ENCODE data around the gene SPON2.

SPON2 gene

GRCh38 chr4:1204828-1205585 is 32.6 kb upstream of the SPON2 start:
- Mint-ChIP-seq H3K27ac (no peak overlapping the region), H3K4me3 (no peak overlapping the region), H3K36me3 (no peaks in the 10 kb centered on the region), H3K4me1 (peaks cover 31% of the 10 kb centered on the region), H3K27me3 (peaks cover 2% of the 10 kb centered on the region), H3K9me3 (no peaks in the 10 kb centered on the region)
- ATAC-seq (ENCODE audit: low read depth), result no peak
- no peak for DNase-seq (ENCODE audit: low spot score in 2 of 2)

- H3K4me3 Mint-ChIP-seq, result no peak overlapping the region
These were observed 32.0 kb upstream of the SPON2 start for GRCh38 chr4:1204286-1204827.

GRCh38 chr4:1203026-1203616 is 30.7 kb upstream of the SPON2 start:
- H3K4me1 Mint-ChIP-seq, result peaks cover 26% of the 10 kb centered on the region
- DNase-seq (ENCODE audit: low spot score in 2 of 2), result no peak
- no peak overlapping the region for H3K4me3 Mint-ChIP-seq

More at GRCh38 chr4:1204286-1204827, 32.0 kb upstream of the SPON2 start:
- Mint-ChIP-seq H3K4me1 (peaks cover 31% of the 10 kb centered on the region), H3K36me3 (no peaks in the 10 kb centered on the region), H3K27me3 (peaks cover 2% of the 10 kb centered on the region), H3K27ac (no peak overlapping the region), H3K9me3 (no peaks in the 10 kb centered on the region)
- DNase-seq (ENCODE audit: low spot score in 2 of 2) (no peak), ATAC-seq (ENCODE audit: low read depth) (no peak)

GRCh38 chr4:1202526-1203011 is 30.2 kb upstream of the SPON2 start:
- Mint-ChIP-seq H3K36me3 (no peaks in the 10 kb centered on the region), H3K9me3 (no peaks in the 10 kb centered on the region), H3K4me1 (peaks cover 26% of the 10 kb centered on the region), H3K4me3 (peak overlapping the region; percentile 80), H3K27ac (peak overlapping the region; percentile 68), H3K27me3 (peaks cover 2% of the 10 kb centered on the region)
- DNase-seq (ENCODE audit: low spot score in 2 of 2) (no peak), ATAC-seq (ENCODE audit: low read depth) (no peak)

More at GRCh38 chr4:1203026-1203616, 30.7 kb upstream of the SPON2 start:
- no peaks in the 10 kb centered on the region for H3K36me3 Mint-ChIP-seq
- H3K27ac Mint-ChIP-seq, result no peak overlapping the region
- ATAC-seq (ENCODE audit: low read depth), result no peak
- no peaks in the 10 kb centered on the region for H3K9me3 Mint-ChIP-seq
- peaks cover 2% of the 10 kb centered on the region for H3K27me3 Mint-ChIP-seq

- H3K27me3 Mint-ChIP-seq, result peaks cover 2% of the 10 kb centered on the region
- DNase-seq (ENCODE audit: low spot score in 2 of 2) (peak in 1 of 2 donors; percentile 38), ATAC-seq (ENCODE audit: low read depth) (peak; percentile 23)
- H3K4me3 Mint-ChIP-seq, result peak overlapping the region; percentile 80
- H3K4me1 Mint-ChIP-seq, result peaks cover 26% of the 10 kb centered on the region
- no peaks in the 10 kb centered on the region for H3K9me3 Mint-ChIP-seq
- H3K36me3 Mint-ChIP-seq, result no peaks in the 10 kb centered on the region
- H3K27ac Mint-ChIP-seq, result peak overlapping the region; percentile 68
These were observed 29.6 kb upstream of the SPON2 start for GRCh38 chr4:1201851-1202525.

- ATAC-seq (ENCODE audit: low read depth), result no peak
- no peak overlapping the region for H3K27ac Mint-ChIP-seq
- no peaks in the 10 kb centered on the region for H3K9me3 Mint-ChIP-seq
- H3K4me1 Mint-ChIP-seq, result peaks cover 26% of the 10 kb centered on the region
- peaks cover 2% of the 10 kb centered on the region for H3K27me3 Mint-ChIP-seq
- no peak overlapping the region for H3K4me3 Mint-ChIP-seq
- no peak for DNase-seq (ENCODE audit: low spot score in 2 of 2)
- H3K36me3 Mint-ChIP-seq, result no peaks in the 10 kb centered on the region
These were observed 28.1 kb upstream of the SPON2 start for GRCh38 chr4:1200425-1201035.

- H3K4me3 Mint-ChIP-seq, result no peak overlapping the region
- H3K4me1 Mint-ChIP-seq, result peaks cover 26% of the 10 kb centered on the region
- H3K36me3 Mint-ChIP-seq, result no peaks in the 10 kb centered on the region
- peaks cover 2% of the 10 kb centered on the region for H3K27me3 Mint-ChIP-seq
- H3K9me3 Mint-ChIP-seq, result no peaks in the 10 kb centered on the region
- no peak overlapping the region for H3K27ac Mint-ChIP-seq
- DNase-seq (ENCODE audit: low spot score in 2 of 2) (no peak), ATAC-seq (ENCODE audit: low read depth) (no peak)
These were observed 27.4 kb upstream of the SPON2 start for GRCh38 chr4:1199556-1200331.

- peaks cover 2% of the 10 kb centered on the region for H3K27me3 Mint-ChIP-seq
- H3K27ac Mint-ChIP-seq, result no peak overlapping the region
These were observed 25.9 kb upstream of the SPON2 start for GRCh38 chr4:1198098-1198844.

GRCh38 chr4:1196421-1197183 is 24.2 kb upstream of the SPON2 start:
- Mint-ChIP-seq H3K36me3 (no peaks in the 10 kb centered on the region), H3K9me3 (no peaks in the 10 kb centered on the region), H3K4me3 (no peak overlapping the region), H3K27ac (no peak overlapping the region), H3K27me3 (no peaks in the 10 kb centered on the region), H3K4me1 (peaks cover 8% of the 10 kb centered on the region)
- DNase-seq (ENCODE audit: low spot score in 2 of 2) (no peak), ATAC-seq (ENCODE audit: low read depth) (no peak)

More at GRCh38 chr4:1198098-1198844, 25.9 kb upstream of the SPON2 start:
- ATAC-seq (ENCODE audit: low read depth), result no peak
- no peak for DNase-seq (ENCODE audit: low spot score in 2 of 2)
- Mint-ChIP-seq H3K4me3 (no peak overlapping the region), H3K9me3 (no peaks in the 10 kb centered on the region), H3K36me3 (no peaks in the 10 kb centered on the region), H3K4me1 (peaks cover 19% of the 10 kb centered on the region)

- no peak for DNase-seq (ENCODE audit: low spot score in 2 of 2)
- Mint-ChIP-seq H3K36me3 (no peaks in the 10 kb centered on the region), H3K9me3 (no peaks in the 10 kb centered on the region), H3K4me3 (no peak overlapping the region), H3K27me3 (no peaks in the 10 kb centered on the region), H3K4me1 (peaks cover 5% of the 10 kb centered on the region), H3K27ac (no peak overlapping the region)
- no peak for ATAC-seq (ENCODE audit: low read depth)
These were observed 23.6 kb upstream of the SPON2 start for GRCh38 chr4:1195891-1196401.

GRCh38 chr4:1195109-1195671 is 22.8 kb upstream of the SPON2 start:
- H3K4me1 Mint-ChIP-seq, result peaks cover 4% of the 10 kb centered on the region
- no peaks in the 10 kb centered on the region for H3K36me3 Mint-ChIP-seq
- H3K9me3 Mint-ChIP-seq, result no peaks in the 10 kb centered on the region
- no peak for ATAC-seq (ENCODE audit: low read depth)
- no peak overlapping the region for H3K27ac Mint-ChIP-seq
- H3K27me3 Mint-ChIP-seq, result no peaks in the 10 kb centered on the region
- no peak overlapping the region for H3K4me3 Mint-ChIP-seq
- DNase-seq (ENCODE audit: low spot score in 2 of 2), result no peak
